Measurements from ENCODE around the gene NLRC5. TPM values are rescaled to one million over a fixed set of nuclear protein-coding genes. Genes with fewer than 3 reads are reported as not detected.

The NLRC5 gene
- total and polyA plus RNA-seq, 2 donors (not counting 3 experiments of a cell fraction or from before 2014, with no cell fraction given), result 7.4 to 26.3 TPM

GRCh38 chr16:56967733-56968132 lies 21.6 kb upstream of the NLRC5 start:
- no peak for FAIRE-seq
- BruUV-seq (replicated peaks), result no TSS peak
- intact Hi-C loops (cut with micrococcal nuclease) (no loop called here), dilution Hi-C loops (cut with MboI; ENCODE audit: extremely low pct_ligation_motif_present, low sequenced_read_pairs) (no loop called here)
- Histone ChIP-seq H3K79me2 (ENCODE audit: control insufficient read depth, insufficient read depth, low read length) (no peaks in the 10 kb centered on the region), H3K9ac (replicated peaks; ENCODE audit: extremely low read depth, insufficient read depth, low read length) (no peak overlapping the region), H3K36me3 (ENCODE audit: control insufficient read depth in 2 of 2, extremely low read depth in 1 of 2, insufficient read depth in 2 of 2, low read length in 2 of 2) (no peaks in the 10 kb centered on the region), H3K4me2 (ENCODE audit: insufficient read depth, low read length) (no peak overlapping the region), H3K9me1 (replicated peaks; ENCODE audit: control insufficient read depth, extremely low read depth, insufficient read depth, low read length) (no peaks in the 10 kb centered on the region), H4K20me1 (replicated peaks; ENCODE audit: control insufficient read depth, extremely low read depth, insufficient read depth, low read length) (no peaks in the 10 kb centered on the region), H3K27ac (ENCODE audit: insufficient read depth, low read depth, low read length) (no peak overlapping the region), H3K27me3 (ENCODE audit: control insufficient read depth in 2 of 2, insufficient read depth in 2 of 2, low read length in 2 of 2) (no peaks in the 10 kb centered on the region), H2AFZ (ENCODE audit: low read depth, low read length) (no peak overlapping the region), H3K4me3 (replicated peaks in 1 of 3; ENCODE audit: insufficient read depth in 1 of 3, low read depth in 1 of 3, low read length in 3 of 3) (no peak overlapping the region), H3K4me1 (ENCODE audit: control insufficient read depth, extremely low read depth, insufficient read depth, low read length) (peaks cover 3% of the 10 kb centered on the region), H3K9me3 (replicated peaks; ENCODE audit: control insufficient read depth, insufficient read depth, low read length) (no peaks in the 10 kb centered on the region)
- DNase-seq (ENCODE audit: low read depth, low spot score), result no peak
- ChIA-PET CTCF (interaction anchor here (0.8 to 9.3 kb wide), 4 partner anchors 9 to 125 kb away, joined by 3 to 140 read pairs (median 6); partner anchors contain the start of gene CPNE2), POLR2A (interaction anchor here (0.6 kb wide), 1 partner anchor 40 kb away, joined by 5 read pairs; no protein-coding TSS in a partner anchor)
- TF ChIP-seq POLR2AphosphoS5 (IDR thresholded peaks at IDR 0.05; ENCODE audit: insufficient read depth, low read depth, low read length) (no peak), EZH2 (IDR thresholded peaks at IDR 0.05; ENCODE audit: borderline replicate concordance, low read depth, low read length, severe bottlenecking) (no peak), POLR2A (IDR thresholded peaks at IDR 0.05; ENCODE audit: low read depth, low read length) (no peak), GATA2 (IDR thresholded peaks at IDR 0.05; ENCODE audit: insufficient read depth, insufficient read length, low read depth, low read length) (no peak), FOS (IDR thresholded peaks at IDR 0.05; ENCODE audit: borderline replicate concordance, insufficient read depth, low read length) (no peak), JUN (IDR thresholded peaks at IDR 0.05; ENCODE audit: borderline replicate concordance, insufficient read depth, insufficient read length, low read depth) (no peak), MAX (IDR thresholded peaks at IDR 0.05; ENCODE audit: insufficient read depth, insufficient read length) (no peak), CTCF (IDR thresholded peaks at IDR 0.05; ENCODE audit: extremely low read depth in 1 of 2, insufficient read depth in 1 of 2, low read depth in 1 of 2, low read length in 2 of 2) (no peak), MYC (IDR thresholded peaks at IDR 0.05; ENCODE audit: low read depth, low read length) (no peak)

Data from endothelial cell of umbilical vein (primary cell).